Measurements from ENCODE around the gene TBX2.
"Not testable (repeated sequence)": the region's sequence is repeated elsewhere in the genome, so short reads cannot be mapped to it uniquely, and the experiment has no call there.

Gene TBX2

DNA sequence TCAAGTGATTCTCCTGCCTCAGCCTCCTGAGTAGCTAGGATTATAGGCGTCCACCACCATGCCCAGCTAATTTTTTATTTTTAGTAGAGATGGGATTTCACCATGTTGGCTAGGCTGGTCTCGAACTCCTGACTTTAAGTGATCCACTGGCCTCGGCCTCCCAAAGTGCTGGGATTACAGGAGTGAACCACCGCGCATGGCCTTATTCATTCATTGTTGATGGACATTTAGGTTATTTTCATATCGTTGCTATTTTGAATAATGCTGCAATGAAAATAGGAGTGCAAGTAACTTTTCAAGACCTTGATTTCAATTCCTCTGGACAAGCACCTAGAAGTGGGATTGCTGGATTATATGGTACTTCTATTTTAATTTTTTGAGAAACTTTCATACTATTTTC is 30.2 kb downstream of the TBX2 start:
- not testable (repeated sequence) for FAIRE-seq; DNase-seq (ENCODE audit: low spot score)

DNA sequence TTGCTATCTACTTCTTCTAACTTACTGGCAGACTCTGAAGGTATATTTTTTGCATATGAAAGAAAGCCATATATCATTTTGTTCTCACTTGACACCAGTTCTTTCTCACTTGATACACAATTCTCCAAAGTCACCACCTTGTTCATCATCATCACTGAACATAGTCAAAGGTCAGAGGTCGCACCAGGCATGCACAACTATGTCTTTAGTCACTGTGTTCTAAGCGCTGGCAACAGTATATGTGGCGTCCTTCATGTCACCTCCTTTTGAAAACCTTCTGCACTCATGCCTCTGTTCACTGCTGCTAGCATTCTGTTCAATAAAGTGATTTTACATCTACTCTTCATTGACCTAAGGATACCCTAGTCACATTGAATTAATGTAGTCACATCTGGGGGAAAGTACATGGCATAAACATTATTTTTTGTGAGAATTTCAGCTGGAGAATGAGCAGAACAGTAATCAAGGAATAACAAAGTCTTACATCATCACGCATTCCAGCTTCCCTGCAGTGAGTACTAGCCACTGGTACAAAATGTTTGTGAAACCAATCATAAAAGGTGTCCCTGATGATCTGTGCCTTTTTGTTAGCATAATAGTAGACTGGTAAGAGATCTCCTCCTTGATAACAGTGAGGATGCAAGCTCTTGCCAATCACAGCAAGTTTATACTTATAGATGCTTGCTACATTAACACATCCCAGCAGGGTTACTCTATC is 32.1 kb downstream of the TBX2 start:
- peak; percentile 38 for DNase-seq (ENCODE audit: low spot score)
- FAIRE-seq: no peak

DNA sequence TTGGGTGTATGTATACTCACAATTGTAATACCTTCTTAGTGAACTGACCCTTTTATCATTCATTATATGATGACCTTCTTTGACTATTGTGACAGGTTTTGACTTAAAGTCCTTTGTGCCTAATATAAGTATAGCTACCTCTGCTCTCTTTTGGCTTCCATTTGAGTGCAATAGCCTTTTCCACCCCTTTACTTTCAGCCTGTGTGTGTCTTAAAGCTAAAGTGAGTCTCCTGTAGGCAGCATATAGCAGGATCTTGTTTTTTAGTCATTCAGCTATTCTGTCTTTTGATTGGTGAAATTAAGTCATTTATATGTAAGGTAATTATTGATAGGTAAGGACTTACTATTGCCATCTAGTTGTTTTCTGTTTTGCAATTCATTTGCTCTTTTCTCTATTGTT is 36.6 kb downstream of the TBX2 start:
- FAIRE-seq (no peak), DNase-seq (ENCODE audit: low spot score) (no peak)

GRCh38 chr17:61436995-61437704 is 37.5 kb downstream of the TBX2 start:
- no peak for FAIRE-seq
- no peak for DNase-seq (ENCODE audit: low spot score)

DNA sequence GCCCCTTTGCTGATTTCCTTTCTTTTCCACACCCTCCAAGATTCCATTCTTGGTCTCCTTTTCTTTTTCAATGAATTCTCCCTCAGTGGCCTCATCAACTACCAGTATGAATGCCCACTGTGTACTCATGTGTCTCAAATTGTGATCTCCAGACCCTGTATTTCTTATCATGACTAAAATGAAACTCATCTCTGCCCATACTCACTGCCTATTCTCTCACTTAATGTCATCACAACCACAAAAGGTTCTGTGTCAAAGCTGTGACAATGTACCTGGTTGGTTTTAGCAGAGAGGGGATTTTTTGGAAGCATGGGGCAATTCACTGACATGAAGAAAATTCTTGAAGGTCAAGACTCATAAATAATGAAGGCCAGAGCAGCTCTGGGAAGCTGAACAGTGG is 41.1 kb downstream of the TBX2 start:
- DNase-seq (ENCODE audit: low spot score): no peak
- no peak for FAIRE-seq

DNA sequence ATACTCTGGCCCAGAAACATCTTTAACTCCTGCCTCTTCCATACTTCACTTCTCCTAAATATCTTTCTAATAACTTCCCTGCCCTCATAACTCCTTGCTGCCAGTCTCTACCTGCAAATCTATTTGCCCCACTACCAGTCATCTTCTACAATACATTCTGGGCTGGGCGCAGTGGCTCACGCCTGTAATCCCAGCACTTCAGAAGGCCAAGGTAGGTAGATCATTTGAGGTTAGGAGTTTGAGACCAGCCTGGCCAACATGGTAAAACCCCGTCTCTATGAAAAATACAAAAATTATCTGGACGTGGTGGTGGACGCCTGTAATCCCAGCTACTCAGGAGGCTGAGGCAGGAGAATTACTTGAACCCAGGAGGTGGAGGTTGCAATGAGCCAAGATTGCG is 41.9 kb downstream of the TBX2 start:
- not testable (repeated sequence) for DNase-seq (ENCODE audit: low spot score); FAIRE-seq

- FAIRE-seq (no peak), DNase-seq (ENCODE audit: low spot score) (no peak)
Observed at GRCh38 chr17:61442136-61442775, 42.6 kb downstream of the TBX2 start.

DNA sequence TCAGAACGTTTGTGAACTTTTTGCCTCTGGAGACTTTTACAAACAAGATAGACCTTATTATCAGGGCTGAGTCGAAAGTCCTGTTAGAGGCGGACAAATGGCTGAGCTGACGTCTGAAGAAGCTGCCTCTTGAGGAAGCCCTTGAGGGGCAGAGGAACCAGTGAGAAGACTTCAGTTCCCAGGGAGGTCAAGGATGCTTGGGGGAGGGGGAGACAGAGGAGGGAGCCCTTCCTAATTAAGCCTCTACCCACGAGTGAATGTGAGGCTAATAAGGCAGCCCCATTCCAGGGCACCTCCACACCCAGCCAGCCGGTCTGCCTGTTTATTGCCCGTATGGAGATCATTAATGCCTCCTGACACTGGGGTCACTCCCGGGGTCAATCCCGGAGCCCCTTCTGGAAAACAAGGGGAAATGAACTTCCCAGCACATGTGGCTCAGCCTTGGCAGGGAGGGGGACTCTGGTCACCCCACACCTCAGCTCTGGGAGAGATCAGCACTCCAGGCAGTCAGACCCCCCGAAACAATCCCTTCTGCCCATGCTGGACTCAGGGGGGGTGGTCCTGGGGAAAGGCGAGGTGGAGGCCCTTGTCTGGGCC is 43.3 kb downstream of the TBX2 start:
- FAIRE-seq (no peak), DNase-seq (ENCODE audit: low spot score) (no peak)

GRCh38 chr17:61443475-61443882 is 43.8 kb downstream of the TBX2 start:
- DNase-seq (ENCODE audit: low spot score) (no peak), FAIRE-seq (no peak)

DNA sequence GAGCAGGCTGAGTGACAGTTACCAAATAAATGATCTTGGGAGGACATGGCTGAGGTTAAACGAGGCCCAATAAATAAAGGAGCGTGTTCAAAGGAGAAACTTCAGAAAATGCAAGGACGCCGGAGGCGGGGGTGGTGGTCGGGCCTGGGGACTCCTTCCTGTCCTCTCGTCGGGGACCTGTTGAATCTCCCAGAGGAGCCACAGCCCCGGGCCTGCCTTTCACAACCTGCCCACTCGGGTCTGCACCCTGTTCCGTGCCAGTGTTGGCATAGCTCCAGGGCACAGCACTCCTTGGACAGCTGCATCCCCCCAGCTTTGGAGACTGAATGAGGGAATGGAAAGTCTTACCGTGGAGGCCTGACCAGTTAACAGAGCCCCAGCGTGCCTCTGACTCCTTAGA is 44.4 kb downstream of the TBX2 start:
- no peak for FAIRE-seq
- DNase-seq (ENCODE audit: low spot score): no peak

- DNase-seq (ENCODE audit: low spot score): no peak
- no peak for FAIRE-seq
Observed at GRCh38 chr17:61444831-61445230, 45.2 kb downstream of the TBX2 start.

DNA sequence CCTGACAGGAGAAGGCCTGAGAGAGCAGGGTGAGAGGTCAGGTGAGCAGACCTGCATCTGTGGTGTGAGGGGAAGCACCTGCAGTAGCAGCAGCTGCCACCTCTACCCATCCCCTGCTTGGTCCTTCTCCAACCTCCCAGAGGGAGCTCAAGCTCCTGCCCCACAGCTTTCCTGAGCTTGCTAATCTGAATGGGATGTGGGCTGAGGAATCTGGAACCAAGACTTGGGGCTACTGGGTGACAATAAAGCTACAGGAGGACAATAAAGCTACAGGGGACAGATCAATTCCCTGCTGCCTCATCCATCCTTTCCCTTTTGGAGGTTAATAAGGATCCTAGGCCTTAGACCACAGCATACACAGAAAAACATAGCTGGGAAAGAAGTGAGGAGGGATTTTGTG is 47.7 kb downstream of the TBX2 start:
- DNase-seq (ENCODE audit: low spot score) (no peak), FAIRE-seq (no peak)

DNA sequence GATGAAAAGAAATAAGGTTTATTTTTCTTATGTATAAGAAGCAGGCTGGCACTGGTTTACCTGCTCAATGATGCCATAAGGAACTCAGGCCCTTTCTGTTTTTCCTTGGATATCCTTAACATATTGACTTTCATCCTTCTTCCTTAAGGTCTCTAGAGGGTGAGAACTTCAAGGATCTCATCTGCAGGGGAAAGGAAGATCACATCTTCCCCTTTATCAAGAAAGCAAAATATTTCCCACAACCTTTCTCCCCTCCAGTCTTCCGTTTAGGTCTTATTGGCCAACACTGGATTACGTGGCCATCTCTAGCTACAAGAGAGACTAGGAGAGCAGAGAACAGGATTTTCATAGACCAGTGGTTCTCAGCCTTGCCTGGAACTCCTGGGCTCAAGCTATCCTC is 48.4 kb downstream of the TBX2 start:
- FAIRE-seq (no peak), DNase-seq (ENCODE audit: low spot score) (no peak)

DNA sequence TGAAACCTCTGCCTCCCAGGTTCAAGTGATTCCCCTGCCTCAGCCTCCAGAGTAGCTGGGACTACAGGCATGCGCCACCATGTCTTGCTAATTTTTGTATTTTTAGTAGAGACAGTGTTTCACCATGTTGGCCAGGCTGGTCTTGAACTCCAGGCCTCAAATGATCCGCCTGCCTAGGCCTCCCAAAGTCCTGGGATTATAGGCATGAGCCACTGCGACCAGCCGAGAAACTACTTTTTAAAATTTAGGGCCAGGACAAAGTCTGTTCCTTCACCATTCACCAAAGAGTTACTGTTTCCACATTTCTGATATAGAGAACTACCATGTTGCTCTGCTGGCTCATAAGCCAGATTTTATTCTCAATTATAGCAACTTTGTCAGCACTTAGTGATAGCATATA is 49.5 kb downstream of the TBX2 start:
- DNase-seq (ENCODE audit: low spot score); FAIRE-seq: not testable (repeated sequence)

- FAIRE-seq: no peak
- DNase-seq (ENCODE audit: low spot score): no peak
Observed at GRCh38 chr17:61449707-61450640, 50.3 kb downstream of the TBX2 start.

DNA sequence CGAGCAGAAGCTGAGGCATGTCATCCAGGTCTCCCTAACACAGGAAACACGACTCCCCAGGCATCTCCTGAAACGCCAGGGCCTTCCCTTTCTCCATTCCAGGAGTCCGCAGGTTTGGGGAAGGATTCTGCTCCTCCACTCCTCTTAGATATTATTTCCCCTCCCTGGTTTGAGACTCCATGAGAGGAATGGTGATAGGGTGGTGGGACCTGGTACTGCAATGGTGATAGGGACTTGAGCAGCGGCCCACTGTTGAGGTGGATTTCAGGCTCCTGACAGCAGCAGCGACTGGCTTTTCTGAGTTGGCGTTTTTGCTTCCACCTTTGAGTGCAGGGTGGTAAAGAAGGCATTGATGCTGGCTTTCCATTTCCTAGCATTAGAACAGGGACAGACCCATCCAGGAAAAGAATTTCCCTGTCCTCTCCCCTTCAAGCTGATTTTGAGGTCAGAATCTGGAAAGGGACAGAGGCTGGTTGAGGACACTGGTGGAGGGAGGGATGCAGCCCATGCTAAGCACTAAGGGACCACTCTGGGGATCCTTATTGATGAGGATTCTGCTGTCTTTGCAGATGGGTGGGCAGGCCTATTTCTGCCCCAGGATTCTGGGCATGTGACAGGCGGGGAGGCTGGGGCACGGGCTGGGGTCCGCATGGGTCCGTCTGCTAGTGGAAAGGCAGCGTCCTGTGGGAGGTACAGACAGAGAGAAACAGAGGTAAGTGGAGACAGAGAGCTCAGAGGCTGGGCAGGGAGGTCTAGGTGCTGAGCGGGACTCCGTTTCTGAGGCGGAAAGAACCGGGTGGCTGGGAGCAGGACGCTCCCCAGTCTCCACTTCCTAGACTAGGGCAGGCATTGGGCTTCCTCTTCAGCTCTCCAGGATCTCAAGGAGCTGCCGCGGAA is 51.2 kb downstream of the TBX2 start:
- FAIRE-seq: no peak
- DNase-seq (ENCODE audit: low spot score): no peak

DNA sequence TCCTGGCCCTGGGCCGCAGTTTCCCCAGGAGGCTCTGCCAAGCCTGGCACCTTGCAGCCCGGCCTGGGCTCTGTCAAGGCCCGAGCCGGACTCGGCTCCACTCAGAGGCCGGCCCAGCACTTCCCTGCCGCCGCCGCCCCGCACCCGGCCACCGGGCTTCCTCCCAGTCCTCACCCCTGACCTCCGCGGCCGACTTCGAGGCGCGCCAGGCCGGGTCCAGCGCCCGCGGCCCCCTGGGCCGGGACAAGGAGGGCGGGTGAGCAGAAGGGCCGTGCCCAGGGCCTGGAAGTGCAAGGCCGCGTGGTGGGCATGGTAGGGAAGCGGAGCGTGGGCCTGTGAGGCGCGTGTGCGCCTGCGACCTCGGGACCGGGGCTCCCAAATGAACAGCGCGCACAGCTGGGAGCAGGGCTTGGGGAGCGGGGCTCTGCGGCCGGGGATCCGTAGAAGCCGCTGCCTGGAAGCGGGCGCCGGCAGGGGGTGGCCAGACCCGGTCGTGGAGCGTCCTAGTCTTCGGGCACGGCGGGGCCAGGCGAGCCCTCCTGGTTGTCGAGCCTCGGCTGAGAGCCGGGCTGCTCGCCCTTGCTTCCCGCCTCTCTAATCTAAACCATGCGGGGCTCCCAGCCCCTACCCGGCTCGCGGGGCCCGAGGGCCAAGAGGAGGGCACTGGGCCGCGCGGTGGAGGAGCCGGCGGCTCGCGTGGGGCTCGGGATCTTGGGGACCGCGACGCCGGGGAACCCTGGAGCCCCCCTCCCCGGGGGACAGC is 52.1 kb downstream of the TBX2 start:
- DNase-seq (ENCODE audit: low spot score) (no peak), FAIRE-seq (no peak)

DNA sequence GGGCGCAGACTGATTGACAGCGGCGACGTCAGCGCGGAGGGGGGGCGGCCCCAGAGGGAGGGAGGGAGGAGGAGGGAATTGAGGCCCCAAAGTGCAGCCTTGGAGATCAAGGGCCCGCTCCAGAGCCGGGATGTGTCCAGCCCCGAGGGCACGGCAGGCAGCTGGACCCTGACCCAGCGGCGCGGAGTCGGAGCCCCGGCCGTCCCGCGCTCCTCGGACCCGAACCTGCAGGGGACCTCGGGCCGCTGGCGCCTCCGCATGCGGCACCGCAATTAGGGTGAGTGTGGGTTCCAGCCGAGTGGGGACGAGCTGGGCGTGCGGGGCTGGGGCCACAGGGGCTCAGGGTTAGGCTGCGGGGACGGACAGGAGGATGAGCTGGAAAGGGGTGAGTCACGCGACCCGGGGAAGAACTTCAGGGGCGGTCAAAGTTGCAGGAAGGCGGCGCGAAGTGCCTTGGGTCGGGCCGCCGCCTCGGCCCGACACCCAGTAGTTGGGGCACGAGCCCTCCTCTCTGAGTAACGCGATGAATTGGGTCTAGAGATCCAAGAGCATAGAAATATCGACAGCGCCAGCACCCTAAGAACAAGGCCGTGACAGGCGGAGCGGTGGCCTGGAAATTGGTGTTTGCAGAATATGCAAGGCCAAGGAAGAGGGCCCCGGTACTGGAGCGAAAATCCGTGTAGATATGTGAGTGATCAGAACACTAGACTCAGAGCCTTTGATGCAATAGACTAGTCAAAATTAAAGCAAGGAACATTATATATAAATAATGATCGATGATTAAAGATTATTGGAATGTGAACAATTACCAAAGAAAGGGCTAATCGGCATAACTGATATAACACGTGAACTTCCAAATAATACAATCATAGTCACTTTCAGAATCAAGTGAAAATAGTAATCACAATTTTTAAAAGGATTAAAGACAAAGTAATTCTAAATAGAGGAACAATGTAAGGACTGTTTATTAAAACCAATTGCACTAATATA is 53.0 kb downstream of the TBX2 start, which contains the start of gene TBX4:
TSS of gene TBX4 (plus strand) at position 122 of the 990 bp plus-strand sequence. CDS start 4,069 bp downstream, outside the sequence.
- FAIRE-seq (no peak), DNase-seq (ENCODE audit: low spot score) (no peak)

All from RCC 7860 (cell line).